HCT116 (cell line): ENCODE measurements around the gene PPT2. TPM values are rescaled to one million over a fixed set of nuclear protein-coding genes. Genes with fewer than 3 reads are reported as not detected.

Experiments used
- ATAC-seq: fragments of 200-7000 bp; cut with Tn5 transposase; 2 replicates; pipeline ENCODE4 v1.9.1; 2020; ENCODE audit warnings: mild to moderate bottlenecking, moderate library complexity
- BruUV-seq: library from RNA; stranded (reverse); fragments of 400-500 nt; replicated peaks from 2 replicates; lab custom pipeline; 2021; lab: Mats Ljungman, UMichigan
- CTCF ChIA-PET: fragments of 300-600 bp; sonication (Branson Sonifier 250); formaldehyde crosslinking; loops from one replicate; lab custom pipeline; 2021; ENCODE audit warnings: antibody characterized with exemption; lab: Charles Lee
- POLR2A ChIA-PET: fragments of 300-600, 350-600 bp; sonication (Branson Sonifier 250); formaldehyde crosslinking; loops from one replicate; lab custom pipeline; 2021; ENCODE audit warnings: antibody characterized with exemption; lab: Charles Lee
- RAD21 ChIA-PET, 2 experiments: fragments of 300-600 bp; sonication (Branson Sonifier 250); formaldehyde crosslinking; loops; one replicate each; lab custom pipeline; 2023; ENCODE audit warnings: low total read pairs in 2 of 2; ENCODE audit not compliant: uncharacterized antibody in 2 of 2, unreplicated experiment in 2 of 2, low non-redundant PET in 1 of 2; lab: Charles Lee
- DNase-seq: peaks from one replicate; pipeline ENCODE4 v3.0.0-alpha.2; 2010; ENCODE audit warnings: low read depth, low spot score
- H2AFZ ChIP-seq: fragments of 200-600 bp; shearing (Covaris generic), sonication (generic); 2 replicates; pipeline ENCODE4 v1.6.1; 2017; ENCODE audit warnings: low read depth, mixed run types, mixed read lengths, antibody characterized with exemption, low read length; ENCODE audit not compliant: poor library complexity, severe bottlenecking
- H3K27ac ChIP-seq: 2 replicates; pipeline ENCODE4 v1.5.1; 2012; ENCODE audit warnings: low read depth, low read length
- H3K27me3 ChIP-seq: fragments of 200-600 bp; sonication (generic); 2 replicates; pipeline ENCODE4 v1.6.1; 2016; ENCODE audit warnings: mixed run types, low read length, mixed read lengths; ENCODE audit not compliant: insufficient read depth
- H3K36me3 ChIP-seq, 2 experiments: fragments of 200-500 bp in 1 of 2; fragments of 200-600 bp in 1 of 2; sonication (Bioruptor generic) in 1 of 2; sonication (generic) in 1 of 2; 2 replicates each; pipeline versions ENCODE4 v1.5.1 to v1.6.1; 2014 to 2016; ENCODE audit warnings: low read length in 2 of 2, inconsistent platforms in 1 of 2, mixed read lengths in 1 of 2, mixed run types in 1 of 2; ENCODE audit not compliant: insufficient read depth in 2 of 2, control insufficient read depth in 1 of 2
- H3K4me1 ChIP-seq, 2 experiments: fragments of 200-600 bp in 1 of 2; sonication (generic) in 1 of 2; 2 replicates each; pipeline versions ENCODE4 v1.5.1 to v1.6.1; 2012 to 2017; ENCODE audit warnings: low read length in 2 of 2, inconsistent platforms in 1 of 2, mild to moderate bottlenecking in 1 of 2, mixed read lengths in 1 of 2, mixed run types in 1 of 2, moderate library complexity in 1 of 2; ENCODE audit not compliant: insufficient read depth in 2 of 2, control insufficient read depth in 1 of 2
- H3K4me2 ChIP-seq: fragments of 200-600 bp; sonication (generic); 2 replicates; pipeline ENCODE4 v1.6.1; 2017; ENCODE audit warnings: mixed run types, low read length, mixed read lengths
- H3K4me3 ChIP-seq, 2 experiments: fragments of 200-600 bp in 1 of 2; sonication (generic) in 1 of 2; replicated peaks in 1 of 2; 2 replicates each; pipeline ENCODE4 v1.5.1; 2011 to 2016; ENCODE audit warnings: low read length in 2 of 2, control low read depth in 1 of 2, low read depth in 1 of 2, mild to moderate bottlenecking in 1 of 2, mixed read lengths in 1 of 2, mixed run types in 1 of 2
- H3K79me2 ChIP-seq: fragments of 200-600 bp; sonication (generic); 2 replicates; pipeline ENCODE4 v1.6.1; 2017; ENCODE audit warnings: mild to moderate bottlenecking, mixed run types, low read length, moderate library complexity, mixed read lengths; ENCODE audit not compliant: insufficient read depth
- H3K9ac ChIP-seq: fragments of 200-600 bp; sonication (generic); 2 replicates; pipeline ENCODE4 v1.6.1; 2016; ENCODE audit warnings: low read length, mixed read lengths
- H3K9me2 ChIP-seq: fragments of 200-600 bp; sonication (generic), shearing (Covaris generic); 2 replicates; pipeline ENCODE4 v1.6.1; 2017; ENCODE audit warnings: mixed run types, mild to moderate bottlenecking, moderate library complexity; ENCODE audit not compliant: insufficient read depth
- H3K9me3 ChIP-seq, 2 experiments: fragments of 200-500 bp in 1 of 2; fragments of 200-600 bp in 1 of 2; sonication (Bioruptor generic) in 1 of 2; sonication (generic) in 1 of 2; 2 replicates each; pipeline ENCODE4 v1.6.1; 2014 to 2017; ENCODE audit warnings: low read length in 2 of 2, mixed read lengths in 2 of 2, inconsistent platforms in 1 of 2, low read depth in 1 of 2, mild to moderate bottlenecking in 1 of 2, mixed run types in 1 of 2, moderate library complexity in 1 of 2; ENCODE audit not compliant: control insufficient read depth in 1 of 2, insufficient read depth in 1 of 2
- H4K20me1 ChIP-seq: fragments of 200-600 bp; sonication (generic), shearing (Covaris generic); 2 replicates; pipeline ENCODE4 v1.6.1; 2017; ENCODE audit warnings: mixed run types, mild to moderate bottlenecking, moderate library complexity; ENCODE audit not compliant: insufficient read depth
- ATF3 ChIP-seq: IDR thresholded peaks from 2 replicates; pipeline ENCODE4 v1.6.1; 2012
- FOSL1 ChIP-seq: IDR thresholded peaks from 2 replicates; pipeline ENCODE4 v1.6.1; 2012; ENCODE audit warnings: low read depth
- POLR2A ChIP-seq: IDR thresholded peaks from 2 replicates; pipeline ENCODE4 v1.7.0; 2011; ENCODE audit warnings: borderline replicate concordance; ENCODE audit not compliant: insufficient read depth, insufficient read length; ENCODE audit errors: extremely low read depth
- POLR2AphosphoS5 ChIP-seq: IDR thresholded peaks from 2 replicates; pipeline ENCODE4 v1.6.1; 2011; ENCODE audit warnings: mild to moderate bottlenecking, low read depth, low read length, moderate library complexity
- REST ChIP-seq: IDR thresholded peaks from 2 replicates; pipeline ENCODE4 v1.6.1; 2012; ENCODE audit warnings: low read depth
- SP1 ChIP-seq: IDR thresholded peaks from 2 replicates; pipeline ENCODE4 v1.6.1; 2012; ENCODE audit warnings: low read depth
- ZFX ChIP-seq: fragments of 450-650 bp; IDR thresholded peaks from 2 replicates; pipeline ENCODE4 v1.6.1; 2017
- intact Hi-C: fragments of 100-400 bp; cut with micrococcal nuclease; formaldehyde crosslinking; loops from 2 replicates; pipeline ENCODE4 v1.10.0; 2022
- total RNA-seq: library from RNA; stranded (reverse); gene quantifications from one replicate; pipeline ENCODE4 v1.2.1, GENCODE V29; 2021; ENCODE audit not compliant: unreplicated experiment

PPT2 gene
- total RNA-seq, 1 experiment from 2014 or later: 21.0 TPM

GRCh38 chr6:32203426-32204267 lies 49.7 kb downstream of the PPT2 start:
- DNase-seq: no peak
- Histone ChIP-seq H2AFZ (no peak overlapping the region), H3K9me2 (no peaks in the 10 kb centered on the region), H3K27ac (no peak overlapping the region), H4K20me1 (no peaks in the 10 kb centered on the region), H3K9ac (no peak overlapping the region), H3K79me2 (no peaks in the 10 kb centered on the region), H3K9me3 (no peaks in the 10 kb centered on the region), H3K4me1 (no peaks in the 10 kb centered on the region), H3K36me3 (no peaks in the 10 kb centered on the region), H3K4me2 (no peak overlapping the region), H3K4me3 (no peak overlapping the region), H3K27me3 (0 out of 2 replicates have a peak, but pooled peaks cover 3% of the 10 kb centered on the region)
- no peak for TF ChIP-seq POLR2AphosphoS5
- no peak for TF ChIP-seq POLR2A
- no peak for TF ChIP-seq ATF3
- no peak for TF ChIP-seq REST
- TF ChIP-seq FOSL1: no peak
- TF ChIP-seq SP1: no peak
- no peak for TF ChIP-seq ZFX
- POLR2A ChIA-PET: no interaction called here
- intact Hi-C loops: no loop called here
- RAD21 ChIA-PET: no interaction called here
- no peak for ATAC-seq
- CTCF ChIA-PET: interaction anchor here (0.7 kb wide), 1 partner anchor 93 kb away, joined by 4 read pairs; no protein-coding TSS in a partner anchor
- no TSS peak for BruUV-seq
